Progenitor cell of endocrine pancreas (in vitro differentiated cells): Measurements from ENCODE around the gene PTTG2. TPM values are rescaled to one million over a fixed set of nuclear protein-coding genes. Genes with fewer than 3 reads are reported as not detected.

Experiments used
- DNase-seq: peaks from one replicate; pipeline ENCODE4 v3.0.0; 2021; ENCODE audit warnings: low spot score; ENCODE audit not compliant: unreplicated experiment
- H3K27ac Mint-ChIP-seq: 2 replicates; pipeline ENCODE4 v1.8.0; 2021; ENCODE audit warnings: mild to moderate bottlenecking, moderate library complexity, mixed read lengths
- H3K27me3 Mint-ChIP-seq: 2 replicates; pipeline ENCODE4 v1.8.0; 2021; ENCODE audit warnings: mixed read lengths
- H3K36me3 Mint-ChIP-seq: 2 replicates; pipeline ENCODE4 v1.8.0; 2022; ENCODE audit warnings: mixed read lengths; ENCODE audit not compliant: insufficient read depth
- H3K4me1 Mint-ChIP-seq: 2 replicates; pipeline ENCODE4 v1.8.0; 2021; ENCODE audit warnings: low read depth, mixed read lengths
- H3K4me3 Mint-ChIP-seq: 2 replicates; pipeline ENCODE4 v1.8.0; 2021; ENCODE audit warnings: low read depth, mild to moderate bottlenecking, moderate library complexity, mixed read lengths
- H3K9me3 Mint-ChIP-seq: 2 replicates; pipeline ENCODE4 v1.8.0; 2021; ENCODE audit warnings: low read depth, mixed read lengths
- CTCF ChIP-seq: fragments of 200-600 bp; sonication (generic); IDR thresholded peaks from one replicate; pipeline ENCODE4 v1.5.0; 2021; ENCODE audit warnings: antibody characterized with exemption, mild to moderate bottlenecking; ENCODE audit not compliant: unreplicated experiment
- total RNA-seq: library from RNA; stranded (reverse); gene quantifications from 2 replicates; pipeline ENCODE4 v1.2.1, GENCODE V29; 2021

PTTG2 gene
- total RNA-seq, 1 donor from 2014 or later = not detected

GRCh38 chr4:37981844-37982720 is 21.9 kb downstream of the PTTG2 start:
- H3K9me3 Mint-ChIP-seq = no peaks in the 10 kb centered on the region
- H3K27me3 Mint-ChIP-seq = no peaks in the 10 kb centered on the region
- peaks cover 1% of the 10 kb centered on the region for H3K36me3 Mint-ChIP-seq
- no peak overlapping the region for H3K27ac Mint-ChIP-seq
- no peak for TF ChIP-seq CTCF
- H3K4me1 Mint-ChIP-seq = peaks cover 26% of the 10 kb centered on the region
- no peak overlapping the region for H3K4me3 Mint-ChIP-seq
- DNase-seq = no peak

GRCh38 chr4:37982736-37983135 is 22.5 kb downstream of the PTTG2 start:
- H3K4me3 Mint-ChIP-seq = no peak overlapping the region
- TF ChIP-seq CTCF = no peak
- H3K4me1 Mint-ChIP-seq = peaks cover 29% of the 10 kb centered on the region
- H3K36me3 Mint-ChIP-seq = peaks cover 1% of the 10 kb centered on the region
- H3K9me3 Mint-ChIP-seq = no peaks in the 10 kb centered on the region
- DNase-seq = no peak
- H3K27me3 Mint-ChIP-seq = no peaks in the 10 kb centered on the region
- no peak overlapping the region for H3K27ac Mint-ChIP-seq

GRCh38 chr4:37983951-37984350 is 23.8 kb downstream of the PTTG2 start:
- Mint-ChIP-seq H3K9me3 (no peaks in the 10 kb centered on the region), H3K36me3 (peaks cover 1% of the 10 kb centered on the region), H3K27ac (no peak overlapping the region), H3K4me1 (peaks cover 40% of the 10 kb centered on the region), H3K4me3 (no peak overlapping the region), H3K27me3 (no peaks in the 10 kb centered on the region)
- no peak for TF ChIP-seq CTCF
- DNase-seq = no peak

- no peak for TF ChIP-seq CTCF
- Mint-ChIP-seq H3K4me3 (no peak overlapping the region), H3K9me3 (no peaks in the 10 kb centered on the region), H3K27me3 (no peaks in the 10 kb centered on the region), H3K36me3 (no peaks in the 10 kb centered on the region), H3K4me1 (peaks cover 40% of the 10 kb centered on the region), H3K27ac (no peak overlapping the region)
- no peak for DNase-seq
Measured at GRCh38 chr4:37985730-37986275, 25.6 kb downstream of the PTTG2 start.

GRCh38 chr4:37988670-37989069 is 28.5 kb downstream of the PTTG2 start:
- Mint-ChIP-seq H3K9me3 (peaks cover 4% of the 10 kb centered on the region), H3K27me3 (no peaks in the 10 kb centered on the region), H3K4me1 (peaks cover 27% of the 10 kb centered on the region), H3K27ac (peak overlapping the region; percentile 43), H3K36me3 (peaks cover 6% of the 10 kb centered on the region), H3K4me3 (peak overlapping the region; percentile 27)
- no peak for DNase-seq
- TF ChIP-seq CTCF = no peak
